KG1 (cell line): ENCODE results near the gene RAMP1.
"Not testable (repeated sequence)": the region's sequence is repeated elsewhere in the genome, so short reads cannot be mapped to it uniquely, and the experiment has no call there.

Experiments
- DNase-seq: peaks from one replicate; lab custom pipeline; 2025; lab: John Stamatoyannopoulos, UW

Gene RAMP1

GRCh38 chr2:237917696-237918374 is 58.4 kb downstream of the RAMP1 start:
- no peak for DNase-seq

DNA sequence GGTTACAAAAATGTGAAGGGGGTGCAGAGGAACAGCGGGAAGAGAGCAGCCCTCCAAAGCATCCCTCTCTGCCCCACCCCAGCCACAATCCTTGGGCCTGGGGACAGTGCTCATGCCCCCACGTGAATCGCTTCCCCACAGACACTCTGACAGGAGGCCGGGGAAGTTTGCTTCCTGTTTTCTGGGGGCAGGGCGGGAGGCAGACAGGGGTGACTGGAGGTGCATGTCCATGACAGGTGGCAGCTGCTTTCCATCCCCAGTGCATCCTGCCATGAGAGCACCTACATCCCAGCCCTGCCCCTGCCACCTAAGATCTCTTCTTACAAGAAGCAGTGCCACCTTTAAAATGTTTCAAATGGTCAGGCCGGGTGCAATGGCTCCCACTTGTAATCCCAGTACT is 60.2 kb downstream of the RAMP1 start:
- DNase-seq: no peak

- DNase-seq: no peak
These were observed 61.2 kb downstream of the RAMP1 start for GRCh38 chr2:237920673-237921072.

- DNase-seq: no peak
These were observed 62.6 kb downstream of the RAMP1 start for GRCh38 chr2:237921967-237922492.

GRCh38 chr2:237922641-237923361 is 63.4 kb downstream of the RAMP1 start:
- DNase-seq: no peak

- peak; percentile 42 for DNase-seq
These were observed 64.2 kb downstream of the RAMP1 start for GRCh38 chr2:237923481-237924163.

DNA sequence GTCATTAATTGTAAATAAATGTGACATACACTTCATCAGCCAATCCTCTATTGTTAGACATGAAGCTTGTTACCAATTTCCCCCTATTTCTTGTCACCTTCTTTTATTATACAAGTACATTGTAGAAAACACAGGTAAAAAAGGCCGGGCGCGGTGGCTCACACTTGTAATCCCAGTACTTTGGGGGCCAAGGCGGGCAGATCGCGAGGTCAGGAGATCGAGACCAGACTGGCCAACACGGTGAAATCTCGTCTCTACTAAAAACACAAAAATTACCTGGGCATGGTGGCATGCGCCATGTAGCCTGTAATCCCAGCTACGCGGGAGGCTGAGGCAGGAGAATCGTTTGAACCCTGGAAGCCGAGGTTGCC is 64.7 kb downstream of the RAMP1 start:
- no peak for DNase-seq

GRCh38 chr2:237927135-237927534 is 67.7 kb downstream of the RAMP1 start:
- DNase-seq: no peak

- DNase-seq: no peak
These were observed 68.6 kb downstream of the RAMP1 start for GRCh38 chr2:237927986-237928385.

DNA sequence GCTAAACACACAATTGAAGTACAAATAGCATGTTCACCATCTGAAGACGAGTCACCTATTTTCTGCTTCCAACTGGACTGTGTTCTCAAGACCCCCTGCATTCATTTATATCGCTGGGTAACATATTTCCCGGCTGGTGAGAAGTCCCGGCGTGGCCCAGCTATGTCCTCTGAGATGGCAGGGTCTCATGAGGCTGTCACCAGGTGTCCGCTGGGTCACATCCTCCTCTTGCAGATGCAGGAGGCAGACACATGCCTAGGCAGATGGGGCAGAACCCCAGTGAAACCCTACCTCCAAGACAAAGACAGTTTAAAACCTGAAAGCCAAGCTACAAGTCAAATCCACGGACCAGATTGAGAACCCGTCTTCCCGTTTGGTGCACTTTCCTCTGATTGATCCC is 70.6 kb downstream of the RAMP1 start:
- DNase-seq: no peak

DNA sequence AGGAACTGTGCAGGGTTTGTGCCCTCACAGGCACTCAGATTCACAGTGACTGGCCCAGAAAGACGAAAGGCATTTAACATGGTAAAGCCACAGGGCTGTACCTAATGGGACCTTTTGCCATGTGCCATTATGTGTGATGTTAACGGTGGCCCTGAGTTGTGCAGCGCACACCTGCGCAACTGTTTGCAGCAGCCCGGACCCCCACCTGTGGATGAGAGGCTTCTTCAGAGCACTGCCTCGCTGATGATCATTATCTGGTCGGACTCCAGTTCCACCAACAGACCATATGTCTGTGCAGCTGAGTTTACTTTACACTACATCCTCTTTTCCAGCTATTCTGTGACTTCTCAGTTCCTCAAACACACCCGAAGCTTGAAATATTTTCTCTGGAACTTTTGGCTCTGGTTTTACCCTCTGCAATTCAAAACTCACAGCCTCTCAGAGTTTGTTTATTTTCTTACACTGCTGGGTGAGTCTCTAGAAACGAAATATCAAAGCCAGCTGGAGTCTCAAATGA is 71.8 kb downstream of the RAMP1 start:
- DNase-seq: no peak

DNA sequence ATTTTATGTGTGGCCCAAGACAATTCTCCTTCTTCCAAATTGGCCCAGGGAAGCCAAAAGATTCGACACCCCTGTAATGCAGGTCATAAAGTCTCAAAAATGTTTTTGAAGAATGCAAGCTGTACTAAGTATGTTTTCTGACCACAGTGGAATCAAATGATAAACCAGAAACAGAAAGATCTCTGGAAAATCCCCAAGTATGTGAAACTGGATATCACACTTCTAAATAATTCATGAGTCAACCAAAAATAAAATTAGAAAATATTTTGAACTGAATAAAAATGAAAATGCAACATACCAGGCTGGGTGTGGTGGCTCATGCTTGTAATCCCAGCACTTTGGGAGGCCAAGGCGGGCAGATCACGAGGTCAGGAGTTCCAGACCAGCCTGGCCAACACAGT is 73.3 kb downstream of the RAMP1 start:
- DNase-seq: no peak

DNA sequence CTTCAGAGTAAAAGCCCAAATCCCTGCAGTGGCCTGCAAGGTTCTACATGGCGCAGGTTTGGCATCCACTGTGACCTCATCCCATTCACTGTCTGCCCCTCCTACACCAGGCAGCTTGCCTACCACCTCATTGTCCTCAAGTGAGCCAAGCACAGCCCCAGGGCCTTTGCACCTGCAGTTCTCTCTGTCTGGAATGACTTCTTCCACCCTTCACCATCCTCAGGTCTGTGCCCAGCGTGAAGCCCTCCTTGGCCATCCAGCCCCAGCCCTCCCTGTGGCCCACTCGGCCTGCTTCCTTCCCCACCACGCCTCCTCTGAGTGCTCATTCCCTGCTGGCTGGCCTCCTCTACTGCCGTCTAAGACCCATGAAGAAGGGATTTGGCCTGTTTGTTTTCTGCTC is 74.8 kb downstream of the RAMP1 start:
- DNase-seq: no peak

DNA sequence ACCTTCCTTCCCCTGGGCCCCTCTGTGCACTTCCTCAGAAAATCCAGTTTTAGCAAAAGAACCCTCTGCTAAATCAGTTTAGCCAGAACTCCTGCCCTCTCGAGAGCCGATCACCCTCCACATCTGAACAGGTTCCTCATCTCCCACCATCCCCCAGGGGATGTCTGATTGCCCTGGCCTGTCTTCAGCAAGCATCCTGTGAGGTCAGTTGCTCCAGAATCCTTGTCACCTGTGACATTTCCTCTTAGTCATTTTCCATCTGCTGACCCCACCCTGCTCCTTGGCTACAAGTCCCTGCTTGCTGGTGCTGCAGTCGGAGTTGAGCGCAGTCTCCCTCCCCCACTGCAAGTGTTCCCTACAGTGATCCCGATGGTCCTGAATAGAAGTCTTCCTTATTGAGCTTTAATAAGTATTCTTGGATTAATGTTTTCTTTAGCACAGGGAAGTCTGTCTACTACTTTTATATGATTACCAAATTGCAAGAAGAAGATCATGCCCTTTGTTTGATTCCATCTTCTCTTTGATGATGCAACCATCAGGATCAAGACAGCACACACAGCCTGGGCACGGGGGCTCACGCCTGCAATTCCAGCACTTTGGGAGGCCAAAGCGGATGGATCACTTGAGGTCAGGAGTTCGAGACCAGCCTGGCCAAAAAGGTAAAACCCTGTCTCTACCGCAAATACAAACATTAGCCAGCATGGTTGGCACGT is 76.5 kb downstream of the RAMP1 start:
- no peak for DNase-seq

DNA sequence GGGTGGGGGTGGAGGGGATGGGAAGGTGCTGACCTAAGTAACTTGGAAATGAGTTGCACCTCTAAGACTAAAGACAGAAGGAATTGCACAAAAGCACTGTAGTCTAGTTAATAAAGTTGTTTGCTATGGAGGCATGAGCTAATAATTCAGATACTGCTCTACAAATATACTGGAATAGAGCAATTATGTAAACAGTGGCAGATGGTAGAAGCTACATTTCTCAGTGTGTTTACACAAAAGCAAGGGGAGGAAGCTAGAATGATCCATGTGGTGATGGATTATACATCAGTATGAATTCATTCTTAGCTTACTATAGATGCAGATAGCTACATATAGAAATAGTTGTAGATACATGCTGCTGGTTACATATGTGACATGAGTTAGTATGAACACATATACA is 79.8 kb downstream of the RAMP1 start:
- no peak for DNase-seq

DNA sequence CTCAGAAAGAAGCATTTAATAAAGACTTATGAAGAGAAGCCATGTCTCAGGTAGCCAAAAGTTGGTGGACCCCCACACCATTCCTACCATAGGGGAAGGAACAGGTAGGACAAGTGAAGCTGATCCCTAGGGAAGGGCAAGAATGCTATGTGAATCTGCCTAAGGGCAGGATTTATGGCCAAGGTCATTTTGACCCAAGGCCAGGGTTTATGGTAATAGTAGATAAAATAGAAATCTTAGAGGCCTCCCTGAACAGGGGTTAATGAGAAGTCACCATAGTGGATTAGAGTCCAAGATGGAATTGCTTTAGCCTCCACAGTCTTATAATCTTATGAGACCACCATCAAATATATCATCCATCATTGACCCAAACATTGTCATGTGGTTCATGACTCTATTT is 81.4 kb downstream of the RAMP1 start:
- DNase-seq: no peak

DNA sequence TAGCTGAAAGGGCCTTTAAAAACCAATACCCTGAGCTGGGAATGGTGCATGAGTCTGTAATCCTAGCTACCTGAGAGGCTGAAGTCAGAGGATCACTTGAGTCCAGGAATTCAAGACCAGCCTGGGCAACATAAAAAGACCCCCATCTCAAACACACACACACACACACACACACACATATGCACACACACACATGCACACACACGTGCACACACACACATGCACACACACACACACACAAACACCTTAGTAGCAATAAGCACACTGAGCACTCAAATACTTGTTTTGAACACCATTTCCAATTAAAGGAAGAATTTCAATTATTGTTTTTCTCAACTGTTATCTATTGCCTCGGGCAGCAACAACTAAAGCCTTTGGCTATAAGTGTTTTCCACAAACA is 81.8 kb downstream of the RAMP1 start:
- no peak for DNase-seq

- DNase-seq: no peak
These were observed 83.1 kb downstream of the RAMP1 start for GRCh38 chr2:237942513-237942899.

GRCh38 chr2:237943395-237944094 is 84.1 kb downstream of the RAMP1 start:
- no peak for DNase-seq

DNA sequence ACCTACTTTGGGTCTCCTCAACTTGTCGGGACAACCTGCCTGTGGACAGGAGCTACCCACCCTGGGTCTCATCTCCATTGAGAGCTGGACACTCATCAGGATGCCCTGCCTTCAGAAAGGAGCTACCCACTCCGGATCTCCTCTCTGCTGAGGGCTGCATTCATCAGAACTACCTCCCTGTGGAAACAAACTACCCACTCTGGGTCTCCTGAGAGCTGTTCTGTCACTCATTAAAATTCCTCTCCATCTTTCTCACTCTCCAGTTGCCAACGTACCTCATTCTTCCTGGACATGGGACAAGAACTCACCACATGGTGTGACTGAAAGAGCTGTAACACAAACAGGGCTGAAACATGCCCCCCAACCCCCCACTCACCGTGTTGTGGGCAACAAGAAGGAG is 84.9 kb downstream of the RAMP1 start:
- DNase-seq: no peak

DNA sequence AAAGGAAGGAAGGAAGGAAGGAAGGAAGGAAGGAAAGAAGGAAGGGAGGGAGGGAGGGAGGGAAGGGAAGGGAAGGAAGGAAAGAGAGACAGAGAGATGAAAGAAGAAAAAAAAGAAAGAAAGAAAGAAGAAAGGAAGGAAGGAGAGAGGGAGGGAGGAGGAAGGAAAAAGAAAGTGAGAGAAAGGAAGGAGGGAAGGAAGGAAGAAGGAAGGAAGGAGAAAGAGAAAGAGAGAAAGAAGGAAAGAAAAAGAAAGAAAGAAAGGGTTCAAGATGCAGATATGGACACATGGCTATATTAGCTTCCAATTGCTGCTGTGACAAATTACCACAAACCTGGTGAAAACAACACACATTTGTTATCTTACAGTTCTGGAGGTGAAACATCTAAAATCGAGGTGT is 87.0 kb downstream of the RAMP1 start:
- DNase-seq: no peak

- not testable (repeated sequence) for DNase-seq
These were observed 91.9 kb downstream of the RAMP1 start for GRCh38 chr2:237951354-237951753.
